Thymus (tissue), 11 donors: Measurements from ENCODE around the gene LRRC51. TPM values are rescaled to one million over a fixed set of nuclear protein-coding genes. Genes with fewer than 3 reads are reported as not detected.

ENCODE experiments used
- DNase-seq, 9 donors: peaks; one replicate each; pipeline ENCODE4 v3.0.0-alpha.2; 2013; ENCODE audit warnings: low spot score in 9 of 9, low read depth in 6 of 9, missing footprints in 1 of 9
- H3K27ac ChIP-seq, 2 donors: one replicate each; pipeline ENCODE4 v1.5.1; 2013; ENCODE audit warnings: control low read depth in 1 of 2, low read depth in 1 of 2, low read length in 1 of 2, mild to moderate bottlenecking in 1 of 2, moderate library complexity in 1 of 2
- H3K27me3 ChIP-seq, 2 donors: one replicate each; pipeline ENCODE4 v1.5.1; 2013; ENCODE audit warnings: low read length in 1 of 2; ENCODE audit not compliant: control insufficient read depth in 2 of 2, insufficient read depth in 1 of 2
- H3K36me3 ChIP-seq, 2 donors: one replicate each; pipeline ENCODE4 v1.5.1; 2013; ENCODE audit warnings: low read length in 1 of 2, mild to moderate bottlenecking in 1 of 2, moderate library complexity in 1 of 2; ENCODE audit not compliant: control insufficient read depth in 2 of 2, insufficient read depth in 2 of 2
- H3K4me1 ChIP-seq, 2 donors: one replicate each; pipeline ENCODE4 v1.5.1; 2013; ENCODE audit warnings: low read length in 2 of 2; ENCODE audit not compliant: control insufficient read depth in 2 of 2, insufficient read depth in 2 of 2
- H3K4me3 ChIP-seq, 2 donors: one replicate each; pipeline ENCODE4 v1.5.1; 2013; ENCODE audit warnings: low read length in 2 of 2, control low read depth in 1 of 2, mild to moderate bottlenecking in 1 of 2
- H3K9me3 ChIP-seq, 2 donors: one replicate each; pipeline ENCODE4 v1.5.1; 2013; ENCODE audit warnings: low read length in 1 of 2, mild to moderate bottlenecking in 1 of 2; ENCODE audit not compliant: control insufficient read depth in 2 of 2, insufficient read depth in 1 of 2
- WGBS: extraction: QIAGEN DNeasy Blood & Tissue Kit; methylation state at CpG from one replicate; pipeline ENCODE4 v1.1.7; 2013; 5-methylcytosine and 5-hydroxymethylcytosine counted together
- polyA plus RNA-seq: library from polyadenylated mRNA; stranded (reverse); fragments of 200-250 nt; gene quantifications from one replicate; pipeline ENCODE4 v1.2.3, GENCODE V29; 2013
- total RNA-seq: library from RNA; stranded (reverse); fragments of 120-200 nt; gene quantifications from one replicate; pipeline ENCODE4 v1.2.4, GENCODE V29; 2013
- donor health status: healthy.

Gene LRRC51
- total and polyA plus RNA-seq, 2 donors: 5.3 TPM

DNA sequence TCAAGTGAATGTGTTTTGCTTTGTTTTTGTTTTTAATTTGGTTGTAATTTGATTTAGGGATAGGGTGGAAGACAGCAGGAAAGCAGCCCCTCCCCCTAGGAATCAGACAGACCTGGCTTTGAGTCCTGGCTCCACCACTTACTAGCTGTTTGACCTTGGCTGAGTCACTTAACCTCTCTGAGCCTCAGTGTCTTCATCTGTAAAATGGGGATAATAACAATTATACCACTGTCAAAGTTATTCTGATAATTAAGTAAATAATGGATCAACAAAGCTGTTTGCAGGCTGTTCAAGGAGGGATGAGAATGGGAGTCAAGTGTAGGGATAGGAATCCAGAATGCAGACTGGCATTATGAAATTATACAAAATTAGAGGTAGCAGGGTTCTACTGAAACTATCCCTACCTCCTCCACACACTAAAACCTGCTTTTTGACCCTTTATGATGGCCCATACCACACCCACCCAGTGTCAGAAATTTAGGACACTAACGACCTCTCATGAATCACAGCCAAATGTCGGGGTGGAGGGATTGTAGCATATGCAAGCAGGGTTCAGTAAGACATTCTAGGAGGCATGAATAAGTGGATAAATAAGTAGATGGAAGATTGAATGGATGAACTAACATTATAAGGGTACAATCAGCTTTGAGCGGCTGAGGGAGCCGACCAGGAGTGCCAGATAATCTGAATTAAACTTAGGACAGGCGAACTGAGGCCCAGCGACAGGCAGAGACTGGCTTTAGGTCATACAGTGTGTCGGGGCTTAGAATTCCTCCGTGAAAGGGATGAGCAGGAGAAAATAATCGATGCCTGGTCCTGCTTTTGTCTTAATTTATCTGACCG is 30.9 kb downstream of the LRRC51 start:
- H3K27me3 ChIP-seq: no peaks in the 10 kb centered on the region
- DNase-seq: no peak
- H3K9me3 ChIP-seq: no peaks in the 10 kb centered on the region
- 11% methylated on average over 10 of the region's 10 CpGs for WGBS
- H3K27ac ChIP-seq: peak overlapping the region; percentile 94 to 99
- H3K36me3 ChIP-seq: peaks cover 28 to 36% of the 10 kb centered on the region in 2 donors
- peak overlapping the region; percentile 58 to 81 for H3K4me3 ChIP-seq
- H3K4me1 ChIP-seq: peaks cover 9 to 14% of the 10 kb centered on the region in 2 donors

DNA sequence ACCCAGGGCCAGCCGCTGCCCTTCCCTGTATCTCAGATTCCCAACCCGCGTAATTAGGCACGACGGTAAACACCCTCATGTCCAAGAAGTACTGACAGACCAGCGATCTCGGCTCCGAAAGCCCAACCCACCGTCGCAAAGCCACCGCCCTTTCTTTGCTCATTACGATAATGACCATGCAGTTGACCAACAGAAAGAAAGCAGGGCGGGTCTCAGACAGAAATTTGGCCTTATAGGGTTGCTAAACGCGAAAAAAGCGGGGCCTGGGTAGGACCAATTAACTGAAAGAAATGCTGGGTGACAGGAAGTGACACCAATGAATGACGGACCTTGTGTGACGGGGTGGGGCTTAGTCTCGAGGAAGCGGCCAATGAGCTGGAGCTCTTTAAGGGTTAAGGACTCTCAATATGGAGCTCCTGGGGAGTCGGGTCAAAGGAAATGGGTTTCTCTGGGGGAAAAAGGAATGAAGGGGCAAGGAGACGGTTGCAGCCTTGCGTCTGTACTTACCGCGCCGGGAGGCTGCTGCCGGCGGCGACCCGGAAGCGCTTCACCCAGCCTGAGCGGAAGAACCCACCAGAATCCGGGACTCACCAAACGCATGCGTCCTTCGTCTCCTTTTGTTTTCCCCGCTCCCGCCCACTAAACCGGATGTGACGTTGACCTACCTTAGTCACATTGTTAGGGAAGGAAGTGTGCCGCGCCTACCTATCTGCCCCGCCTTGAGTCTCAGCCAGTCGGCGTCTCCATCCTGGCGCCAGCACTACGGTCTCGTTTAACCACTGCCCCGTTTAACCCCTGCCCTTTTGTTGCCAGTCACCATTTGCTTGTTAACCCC is 31.7 kb downstream of the LRRC51 start, which contains the start of gene ANAPC15:
Gene ANAPC15, minus strand, starts transcription at position 553 of the 835 bp plus-strand sequence. CDS start 1,419 bp downstream, outside the sequence.
- H3K4me3 ChIP-seq: peak within 1 kb of the TSS; percentile 58 to 81

DNA sequence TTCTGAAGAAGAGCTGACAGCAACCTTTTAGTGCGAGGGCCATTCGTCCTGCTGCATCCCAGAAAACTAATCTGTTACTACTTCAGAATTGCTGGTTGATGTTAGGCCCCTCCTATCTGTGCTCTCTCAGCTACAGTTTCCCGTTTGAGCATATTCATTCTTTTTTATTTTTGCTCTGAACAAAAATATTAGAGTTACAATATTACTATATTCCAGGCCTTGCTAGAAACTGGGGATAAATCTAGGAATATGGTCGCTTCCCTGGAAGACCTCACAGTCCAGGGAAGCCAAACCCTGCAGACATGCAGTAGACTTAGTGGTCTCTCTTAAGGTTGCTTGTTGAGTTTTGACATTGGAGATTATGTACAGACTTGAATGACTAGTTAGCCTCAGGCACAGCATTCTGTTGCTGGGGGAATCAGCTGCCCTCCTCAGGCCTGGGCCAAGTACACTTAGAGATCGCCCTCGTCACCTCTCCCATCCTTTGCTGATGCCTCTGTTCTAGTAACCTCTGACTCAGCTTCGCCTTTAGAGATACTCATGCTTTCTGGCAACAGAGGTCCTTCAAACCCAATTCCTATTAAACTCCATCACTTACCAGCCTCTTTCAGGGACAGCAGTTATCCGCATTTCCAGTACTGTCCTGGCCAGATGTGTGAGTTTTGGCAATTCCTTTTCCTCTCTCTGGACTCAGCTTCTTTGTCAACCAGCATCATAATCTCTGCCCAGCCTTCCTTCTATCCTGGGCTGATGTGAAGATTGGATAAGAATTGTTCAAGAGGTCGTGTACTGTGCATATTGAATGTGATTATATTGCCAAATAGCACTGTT is 32.5 kb downstream of the LRRC51 start:
- peaks cover 23 to 26% of the 10 kb centered on the region in 2 donors for H3K36me3 ChIP-seq
- DNase-seq: no peak
- no peaks in the 10 kb centered on the region for H3K27me3 ChIP-seq
- peak overlapping the region; percentile 58 to 81 for H3K4me3 ChIP-seq
- 67% methylated on average over 9 of the region's 9 CpGs for WGBS
- H3K27ac ChIP-seq: peak overlapping the region; percentile 94
- H3K9me3 ChIP-seq: no peaks in the 10 kb centered on the region
- peaks cover 9 to 14% of the 10 kb centered on the region in 2 donors for H3K4me1 ChIP-seq

More for the DNA sequence above, 31.7 kb downstream of the LRRC51 start, which contains the start of gene ANAPC15:
- peaks cover 28 to 31% of the 10 kb centered on the region in 2 donors for H3K36me3 ChIP-seq
- DNase-seq: peak; percentile 96 to 100 (median 99)
- H3K27ac ChIP-seq: peak within 1 kb of the TSS; percentile 94 to 99
- H3K4me1 ChIP-seq: peaks cover 9 to 14% of the 10 kb centered on the region in 2 donors
- no peaks in the 10 kb centered on the region for H3K9me3 ChIP-seq
- H3K27me3 ChIP-seq: no peaks in the 10 kb centered on the region
- under 1% methylated on average over 49 of the region's 49 CpGs for WGBS

DNA sequence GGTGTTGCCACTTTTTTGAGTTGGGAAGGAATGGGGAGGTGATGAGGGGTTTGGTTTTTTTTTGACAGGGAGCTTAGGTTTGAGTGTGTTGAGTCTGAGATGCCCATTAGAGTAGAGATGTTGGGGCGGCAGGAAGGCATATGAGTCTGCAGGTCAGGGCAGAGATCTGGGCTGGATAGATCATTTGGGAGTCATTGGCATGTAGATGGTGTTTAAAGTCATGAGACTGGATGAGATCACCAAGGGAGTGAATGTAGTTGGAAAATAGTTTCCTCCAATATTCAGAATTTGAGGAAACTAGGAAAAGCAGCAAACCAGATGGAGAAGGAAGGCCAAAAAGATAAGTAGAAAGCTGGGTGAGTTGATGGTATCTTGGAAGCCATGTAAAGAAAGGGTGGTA is 33.9 kb downstream of the LRRC51 start:
- H3K36me3 ChIP-seq: peaks cover 12 to 15% of the 10 kb centered on the region in 2 donors
- 98% methylated on average over 1 of the region's 1 CpG for WGBS

DNA sequence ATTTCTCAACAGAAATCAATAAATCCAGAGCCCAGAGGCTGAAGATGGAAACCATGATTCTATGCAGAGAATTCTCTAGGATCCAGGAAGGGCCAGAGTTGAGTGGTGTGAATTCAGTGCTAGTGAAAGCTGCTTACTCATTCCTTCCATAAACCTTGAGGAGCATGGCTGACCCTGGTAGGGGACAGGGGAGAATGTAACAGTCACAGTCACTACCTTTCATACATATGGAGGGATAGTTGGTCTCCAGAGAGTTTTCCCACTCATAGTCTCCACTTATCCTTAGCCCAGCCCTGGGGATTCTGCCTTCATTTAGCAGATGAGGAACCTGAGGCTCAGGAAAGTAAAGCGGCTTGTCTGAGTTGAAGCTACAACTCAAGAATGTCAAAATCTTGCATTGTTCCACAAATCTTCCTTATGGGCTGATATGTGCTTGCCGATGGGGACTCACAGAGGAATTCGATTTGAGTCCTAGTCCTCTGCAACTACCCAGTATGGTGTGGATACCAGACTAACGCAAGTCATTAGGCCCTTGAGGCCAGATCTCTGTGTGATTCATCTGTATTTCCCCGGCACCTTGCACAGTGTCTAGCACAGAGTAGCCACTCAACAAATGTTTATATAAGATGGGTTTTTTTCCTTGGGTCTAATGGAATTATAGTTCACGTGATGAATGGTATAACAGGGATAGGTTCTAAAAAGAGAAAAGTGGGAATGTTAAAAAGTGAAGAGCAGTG is 35.5 kb downstream of the LRRC51 start:
- WGBS: 97% methylated on average over 6 of the region's 6 CpGs
- H3K27me3 ChIP-seq: no peaks in the 10 kb centered on the region
- H3K4me1 ChIP-seq: peaks cover 9 to 14% of the 10 kb centered on the region in 2 donors
- no peak for DNase-seq
- H3K4me3 ChIP-seq: no peak overlapping the region
- no peak overlapping the region for H3K27ac ChIP-seq
- H3K9me3 ChIP-seq: no peaks in the 10 kb centered on the region
- peaks cover 0 to under 1% of the 10 kb centered on the region in 2 donors for H3K36me3 ChIP-seq

More for the DNA sequence above, 33.9 kb downstream of the LRRC51 start:
- H3K27me3 ChIP-seq: no peaks in the 10 kb centered on the region
- peaks cover 9 to 14% of the 10 kb centered on the region in 2 donors for H3K4me1 ChIP-seq
- H3K4me3 ChIP-seq: no peak overlapping the region
- no peaks in the 10 kb centered on the region for H3K9me3 ChIP-seq
- no peak for DNase-seq
- no peak overlapping the region for H3K27ac ChIP-seq

DNA sequence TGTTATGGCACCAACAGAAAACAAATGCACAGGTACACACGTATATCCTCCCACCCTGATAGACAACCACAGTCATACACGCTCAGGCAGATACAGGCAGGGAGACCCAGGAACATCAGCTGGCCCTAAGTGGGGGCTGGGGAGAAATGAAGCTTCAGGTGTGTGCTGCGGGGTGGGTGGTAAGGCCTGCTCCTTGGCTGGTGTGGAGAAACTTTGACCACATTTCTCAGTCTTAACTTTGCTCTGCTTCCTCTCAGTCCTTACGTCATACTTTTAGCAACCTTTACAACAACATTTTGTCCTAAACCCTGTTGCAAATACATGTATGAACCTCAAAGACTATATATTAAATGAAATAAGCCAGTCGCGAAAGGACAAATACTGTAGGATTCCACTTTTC is 38.5 kb downstream of the LRRC51 start:
- no peak for DNase-seq
- Histone ChIP-seq H3K36me3 (no peaks in the 10 kb centered on the region), H3K27ac (no peak overlapping the region), H3K4me1 (no peaks in the 10 kb centered on the region), H3K9me3 (no peaks in the 10 kb centered on the region), H3K4me3 (no peak overlapping the region), H3K27me3 (no peaks in the 10 kb centered on the region)
- 81% methylated on average over 6 of the region's 6 CpGs for WGBS

DNA sequence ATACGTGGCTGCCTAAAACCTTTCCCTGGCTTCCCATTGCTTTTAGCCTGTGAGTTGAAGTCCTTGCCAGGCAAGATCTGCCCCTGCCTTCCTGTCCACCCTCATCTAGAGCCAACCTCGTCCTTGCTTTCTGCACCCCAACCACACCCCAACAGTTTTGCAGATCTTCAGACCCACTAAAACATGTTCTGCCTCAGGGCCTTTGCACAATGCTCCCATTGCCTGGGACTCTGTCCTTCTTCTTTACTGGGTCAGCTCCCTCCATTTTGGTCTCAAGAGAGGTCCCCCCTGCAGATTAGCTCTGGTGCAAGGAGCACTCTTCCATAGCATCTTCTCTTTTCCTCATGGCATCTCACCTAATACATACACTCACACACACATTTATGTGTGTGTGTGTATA is 40.3 kb downstream of the LRRC51 start:
- Histone ChIP-seq H3K27me3 (no peaks in the 10 kb centered on the region), H3K4me1 (no peaks in the 10 kb centered on the region), H3K27ac (no peak overlapping the region), H3K9me3 (no peaks in the 10 kb centered on the region), H3K4me3 (no peak overlapping the region), H3K36me3 (no peaks in the 10 kb centered on the region)
- no peak for DNase-seq
- WGBS: 94% methylated on average over 2 of the region's 2 CpGs

DNA sequence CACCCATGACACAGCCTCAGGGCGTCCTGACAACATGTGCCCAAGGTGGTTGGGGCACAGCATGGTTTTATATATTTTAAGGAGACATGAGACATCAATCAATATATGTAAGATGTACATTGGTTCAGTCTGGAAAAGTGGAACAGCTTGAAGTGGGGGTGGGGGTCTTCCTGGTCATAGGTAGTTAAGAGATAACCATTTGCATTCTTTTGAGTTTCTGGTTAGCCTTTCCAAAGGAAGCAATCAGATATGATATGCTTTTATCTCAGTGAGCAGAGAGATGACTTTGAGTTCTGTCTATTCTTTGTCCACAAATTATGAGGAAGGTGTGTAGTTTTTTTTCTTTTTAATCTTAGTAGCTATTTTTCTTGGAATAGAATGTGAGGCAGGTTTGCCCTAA is 42.0 kb downstream of the LRRC51 start:
- Histone ChIP-seq H3K4me1 (no peaks in the 10 kb centered on the region), H3K27me3 (no peaks in the 10 kb centered on the region), H3K27ac (no peak overlapping the region), H3K9me3 (no peaks in the 10 kb centered on the region), H3K4me3 (no peak overlapping the region), H3K36me3 (no peaks in the 10 kb centered on the region)
- DNase-seq: no peak
- 90% methylated on average over 1 of the region's 1 CpG for WGBS
